Stimulated activated naive CD8-positive, alpha-beta T cell treated with anti-CD3 and anti-CD28 coated beads, Interleukin-15, amount 100 ng/mL, for 72 hours (primary cell): Measurements from ENCODE around the gene MAN1C1.

ENCODE experiments used
- ATAC-seq: fragments of 150-1000 bp; cut with Tn5 transposase; 2 replicates; pipeline ENCODE4 v1.10.0; 2021; ENCODE audit warnings: mild to moderate bottlenecking, moderate library complexity
- DNase-seq, 2 donors: peaks; one replicate each; pipeline ENCODE4 v3.0.0; 2021 to 2022
- H3K27ac Mint-ChIP-seq, 2 donors: one replicate each; pipeline ENCODE4 v1.8.0; 2022; ENCODE audit warnings: mild to moderate bottlenecking in 2 of 2, mixed read lengths in 2 of 2, moderate library complexity in 2 of 2
- H3K27me3 Mint-ChIP-seq: one replicate; pipeline ENCODE4 v1.8.0; 2022; ENCODE audit warnings: mixed read lengths
- H3K4me1 Mint-ChIP-seq: one replicate; pipeline ENCODE4 v1.8.0; 2022; ENCODE audit warnings: mild to moderate bottlenecking, mixed read lengths
- H3K4me3 Mint-ChIP-seq, 2 donors: one replicate each; pipeline ENCODE4 v1.8.0; 2022; ENCODE audit warnings: mild to moderate bottlenecking in 2 of 2, mixed read lengths in 2 of 2, moderate library complexity in 1 of 2
- H3K9me3 Mint-ChIP-seq, 2 donors: one replicate each; pipeline ENCODE4 v1.8.0; 2022; ENCODE audit warnings: mixed read lengths in 2 of 2

Gene MAN1C1

GRCh38 chr1:25683177-25683576 is 66.6 kb downstream of the MAN1C1 start:
- DNase-seq (no peak), ATAC-seq (no peak)
- H3K9me3 Mint-ChIP-seq, result no peaks in the 10 kb centered on the region
- peaks cover 7% of the 10 kb centered on the region for H3K27me3 Mint-ChIP-seq
- no peak overlapping the region for H3K4me3 Mint-ChIP-seq
- peaks cover 82% of the 10 kb centered on the region for H3K4me1 Mint-ChIP-seq
- no peak overlapping the region for H3K27ac Mint-ChIP-seq

DNA sequence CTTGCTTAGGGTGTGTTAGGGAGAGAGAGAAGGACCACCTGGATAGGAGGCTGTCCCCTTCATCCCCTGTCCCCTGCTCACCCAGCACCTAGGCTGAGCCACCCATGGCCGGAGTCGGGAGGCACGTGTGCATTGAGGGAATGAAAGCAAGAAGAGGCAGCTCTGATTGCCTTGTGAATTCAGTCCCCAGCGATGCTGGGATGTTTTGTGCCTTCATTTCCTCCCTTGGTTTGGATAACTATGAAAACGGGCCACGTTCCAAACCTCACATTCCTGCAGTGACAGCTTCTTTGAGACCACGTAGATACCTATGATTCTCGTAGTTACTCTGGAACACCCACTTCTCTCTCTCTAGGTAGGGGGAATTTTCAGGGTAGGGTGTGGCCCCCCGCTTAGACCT is 67.1 kb downstream of the MAN1C1 start:
- Mint-ChIP-seq H3K4me3 (no peak overlapping the region), H3K9me3 (no peaks in the 10 kb centered on the region), H3K27me3 (peaks cover 4% of the 10 kb centered on the region), H3K4me1 (peaks cover 79% of the 10 kb centered on the region), H3K27ac (peak overlapping the region in 1 of 2 donors; percentile 71)
- no peak for DNase-seq
- no peak for ATAC-seq

GRCh38 chr1:25684216-25684965 is 67.8 kb downstream of the MAN1C1 start:
- peak overlapping the region in 1 of 2 donors; percentile 71 for H3K27ac Mint-ChIP-seq
- peaks cover 80% of the 10 kb centered on the region for H3K4me1 Mint-ChIP-seq
- H3K27me3 Mint-ChIP-seq, result no peaks in the 10 kb centered on the region
- H3K9me3 Mint-ChIP-seq, result no peaks in the 10 kb centered on the region
- DNase-seq (no peak), ATAC-seq (no peak)
- H3K4me3 Mint-ChIP-seq, result no peak overlapping the region

GRCh38 chr1:25685211-25685750 is 68.7 kb downstream of the MAN1C1 start:
- ATAC-seq (no peak), DNase-seq (no peak)
- no peaks in the 10 kb centered on the region for H3K9me3 Mint-ChIP-seq
- H3K27ac Mint-ChIP-seq, result peak overlapping the region; percentile 24 to 41
- H3K27me3 Mint-ChIP-seq, result no peaks in the 10 kb centered on the region
- H3K4me3 Mint-ChIP-seq, result no peak overlapping the region
- peaks cover 87% of the 10 kb centered on the region for H3K4me1 Mint-ChIP-seq

DNA sequence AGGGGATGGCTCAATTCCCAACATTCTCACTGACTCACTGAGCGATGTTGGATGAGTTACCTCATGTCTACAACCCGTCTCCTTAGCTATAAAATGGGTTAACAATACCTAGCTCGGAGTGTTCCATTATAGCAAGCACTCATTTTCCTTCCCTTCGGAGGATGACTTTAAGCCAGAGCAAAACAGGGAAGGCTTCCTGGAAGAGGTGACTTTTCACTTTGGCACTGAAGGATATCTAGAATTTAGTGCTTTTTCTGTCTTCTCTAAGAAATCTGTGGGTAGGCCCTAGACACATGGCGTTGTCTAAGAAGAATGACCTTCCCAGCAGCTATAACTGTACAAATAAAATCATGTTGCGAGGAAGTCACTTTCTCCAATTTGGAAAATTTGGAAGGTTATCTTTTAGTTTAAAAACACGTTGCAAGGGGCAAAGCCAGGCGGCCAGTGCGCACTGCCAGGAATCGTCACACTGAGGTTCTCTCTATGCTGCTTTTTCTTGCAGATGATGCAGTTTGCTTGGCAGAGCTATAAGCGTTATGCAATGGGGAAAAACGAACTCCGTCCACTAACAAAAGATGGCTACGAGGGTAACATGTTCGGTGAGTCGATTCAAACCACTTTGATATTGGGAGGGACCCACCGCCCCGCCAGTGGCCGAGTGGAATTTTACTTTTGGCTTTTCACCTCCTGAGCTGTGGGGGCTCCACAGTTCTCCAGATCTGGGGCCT is 69.5 kb downstream of the MAN1C1 start:
- ATAC-seq, result no peak
- peaks cover 86% of the 10 kb centered on the region for H3K4me1 Mint-ChIP-seq
- DNase-seq, result no peak
- H3K9me3 Mint-ChIP-seq, result no peaks in the 10 kb centered on the region
- no peak overlapping the region for H3K4me3 Mint-ChIP-seq
- no peaks in the 10 kb centered on the region for H3K27me3 Mint-ChIP-seq
- no peak overlapping the region for H3K27ac Mint-ChIP-seq

DNA sequence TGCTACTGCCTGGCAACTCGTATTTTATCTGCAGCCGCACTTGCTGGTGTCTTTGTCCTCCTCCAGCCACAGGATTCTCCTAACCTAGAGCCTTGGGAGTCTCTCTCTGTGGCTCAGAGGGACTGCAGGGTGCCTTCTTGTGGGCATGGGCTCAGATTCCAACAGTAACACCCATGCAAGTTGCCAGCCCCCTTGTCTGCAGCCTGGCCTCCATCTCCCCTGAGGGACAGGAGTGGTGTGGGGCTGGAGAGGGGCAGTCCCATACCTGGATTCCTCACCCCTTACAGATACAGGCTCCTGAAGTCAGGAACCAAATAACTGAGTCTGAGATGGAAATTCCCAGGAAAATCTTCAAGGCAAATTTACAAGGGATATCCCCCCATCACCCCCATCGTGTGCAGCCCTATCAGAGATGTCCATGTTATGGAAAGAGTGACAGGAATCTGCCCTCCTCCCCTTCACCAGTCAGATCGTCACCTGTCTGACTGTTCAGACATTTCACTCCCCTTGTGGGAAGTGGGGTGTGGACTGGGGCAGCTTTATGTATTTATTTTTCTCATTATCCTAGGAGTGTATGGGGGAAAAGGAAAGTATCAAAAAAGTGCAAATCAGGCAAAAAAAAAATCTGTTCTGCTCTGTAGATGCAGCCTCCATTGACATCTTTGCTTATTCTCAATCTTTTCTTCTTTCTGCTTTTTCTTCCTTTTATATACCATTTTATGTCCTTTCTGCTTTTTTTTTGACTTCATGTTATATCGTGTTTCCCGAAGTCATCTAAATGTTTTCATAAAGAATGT is 70.8 kb downstream of the MAN1C1 start:
- no peak overlapping the region for H3K27ac Mint-ChIP-seq
- DNase-seq (no peak), ATAC-seq (no peak)
- no peaks in the 10 kb centered on the region for H3K27me3 Mint-ChIP-seq
- H3K4me1 Mint-ChIP-seq, result peaks cover 76% of the 10 kb centered on the region
- H3K4me3 Mint-ChIP-seq, result no peak overlapping the region
- H3K9me3 Mint-ChIP-seq, result no peaks in the 10 kb centered on the region

- Mint-ChIP-seq H3K9me3 (no peaks in the 10 kb centered on the region), H3K4me1 (peaks cover 68% of the 10 kb centered on the region), H3K27me3 (no peaks in the 10 kb centered on the region), H3K27ac (peak overlapping the region in 1 of 2 donors; percentile 30), H3K4me3 (no peak overlapping the region)
- DNase-seq (no peak), ATAC-seq (no peak)
Measured at GRCh38 chr1:25688390-25689119, 72.0 kb downstream of the MAN1C1 start.

DNA sequence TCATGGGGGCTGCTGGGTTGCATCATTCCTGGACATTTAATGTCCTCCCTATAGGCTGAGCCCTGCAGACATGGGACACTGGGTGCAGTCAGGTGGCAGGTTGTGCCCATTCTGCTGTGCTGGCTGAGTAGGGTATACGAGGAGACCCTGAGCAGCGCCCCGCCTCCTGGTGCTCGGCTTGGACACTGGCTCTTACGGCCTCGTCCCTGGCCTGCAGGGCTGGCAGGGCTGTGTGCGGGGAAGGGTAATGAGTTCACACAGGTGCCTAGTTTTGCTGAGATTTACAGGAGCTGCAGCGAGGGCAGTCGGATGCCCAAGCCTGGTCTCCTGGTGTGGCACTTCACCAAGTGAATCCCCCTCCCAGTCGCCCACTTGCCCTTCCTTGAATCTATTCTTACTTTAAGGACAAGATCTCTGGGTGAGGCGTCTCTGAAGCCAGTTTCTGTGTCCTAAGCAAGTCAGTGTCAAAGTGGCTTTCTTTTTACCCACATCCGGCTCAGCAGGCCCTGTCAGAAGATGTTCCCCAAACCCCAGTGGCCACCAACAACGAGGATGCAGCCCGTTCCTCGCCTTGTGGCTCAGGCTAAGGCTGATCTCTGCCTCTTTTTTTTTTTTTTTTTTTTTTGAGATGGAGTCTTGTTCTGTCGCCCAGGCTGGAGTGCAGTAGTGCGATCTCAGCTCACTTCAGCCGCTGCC is 73.2 kb downstream of the MAN1C1 start:
- peak; percentile 72 for ATAC-seq

DNA sequence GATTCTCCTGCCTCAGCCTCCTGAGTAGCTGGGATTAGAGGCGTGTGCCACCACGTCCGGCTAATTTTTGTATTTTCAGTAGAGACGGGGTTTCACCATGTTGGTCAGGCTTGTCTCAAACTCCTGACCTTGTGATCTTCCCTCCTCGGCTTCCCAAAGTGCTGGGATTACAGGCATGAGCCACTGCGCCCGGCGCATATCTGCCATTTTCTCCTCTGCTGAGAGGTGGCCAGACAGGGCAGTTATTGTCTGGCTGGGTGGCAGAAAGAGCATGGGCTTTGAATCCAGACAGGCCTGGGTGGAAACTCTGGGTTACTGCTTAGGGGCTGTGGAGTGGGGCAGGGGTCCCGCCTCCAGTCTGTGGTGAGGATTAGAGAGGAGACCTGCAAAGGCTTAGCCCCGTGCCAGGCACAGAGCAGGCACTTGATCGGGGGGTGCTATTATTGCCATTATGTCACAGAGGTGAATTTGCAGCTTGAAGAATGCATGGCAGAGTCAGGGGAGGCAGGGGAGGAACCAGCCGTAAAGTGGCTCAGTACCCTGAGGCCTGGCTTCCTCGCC is 73.9 kb downstream of the MAN1C1 start:
- DNase-seq (no peak), ATAC-seq (no peak)
- Mint-ChIP-seq H3K4me3 (no peak overlapping the region), H3K9me3 (no peaks in the 10 kb centered on the region), H3K27ac (peak overlapping the region in 1 of 2 donors; percentile 53), H3K4me1 (peaks cover 62% of the 10 kb centered on the region), H3K27me3 (no peaks in the 10 kb centered on the region)

More for the DNA sequence above, 73.2 kb downstream of the MAN1C1 start:
- Mint-ChIP-seq H3K9me3 (no peaks in the 10 kb centered on the region), H3K27ac (peak overlapping the region in 1 of 2 donors; percentile 87), H3K4me3 (peak overlapping the region in 1 of 2 donors; percentile 26), H3K4me1 (peaks cover 62% of the 10 kb centered on the region), H3K27me3 (no peaks in the 10 kb centered on the region)
- peak in 1 of 2 donors; percentile 29 for DNase-seq

DNA sequence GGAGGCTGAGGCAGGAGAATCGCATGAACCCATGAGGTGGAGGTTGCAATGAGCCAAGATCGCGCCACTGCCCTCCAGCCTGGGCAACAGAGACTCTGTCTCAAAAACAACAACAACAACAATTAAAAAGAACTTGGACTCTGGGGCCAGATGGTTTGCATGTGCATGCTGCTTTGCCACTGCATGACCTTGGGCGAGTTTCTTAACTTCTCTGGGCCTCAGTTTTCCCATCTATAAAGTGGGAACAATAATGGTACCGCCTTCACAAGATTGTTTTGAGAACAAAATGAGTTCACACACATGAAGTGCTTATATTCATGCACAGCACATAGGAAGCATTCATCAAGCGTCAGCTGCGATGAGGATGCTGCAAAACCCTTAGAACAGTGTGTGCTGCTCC is 74.6 kb downstream of the MAN1C1 start:
- Mint-ChIP-seq H3K4me3 (no peak overlapping the region), H3K27ac (no peak overlapping the region), H3K9me3 (no peaks in the 10 kb centered on the region), H3K4me1 (peaks cover 67% of the 10 kb centered on the region), H3K27me3 (no peaks in the 10 kb centered on the region)
- ATAC-seq (no peak), DNase-seq (no peak)

GRCh38 chr1:25692560-25692959 is 76.0 kb downstream of the MAN1C1 start:
- Mint-ChIP-seq H3K27ac (no peak overlapping the region), H3K27me3 (no peaks in the 10 kb centered on the region)
- peak in 1 of 2 donors; percentile 37 for DNase-seq

DNA sequence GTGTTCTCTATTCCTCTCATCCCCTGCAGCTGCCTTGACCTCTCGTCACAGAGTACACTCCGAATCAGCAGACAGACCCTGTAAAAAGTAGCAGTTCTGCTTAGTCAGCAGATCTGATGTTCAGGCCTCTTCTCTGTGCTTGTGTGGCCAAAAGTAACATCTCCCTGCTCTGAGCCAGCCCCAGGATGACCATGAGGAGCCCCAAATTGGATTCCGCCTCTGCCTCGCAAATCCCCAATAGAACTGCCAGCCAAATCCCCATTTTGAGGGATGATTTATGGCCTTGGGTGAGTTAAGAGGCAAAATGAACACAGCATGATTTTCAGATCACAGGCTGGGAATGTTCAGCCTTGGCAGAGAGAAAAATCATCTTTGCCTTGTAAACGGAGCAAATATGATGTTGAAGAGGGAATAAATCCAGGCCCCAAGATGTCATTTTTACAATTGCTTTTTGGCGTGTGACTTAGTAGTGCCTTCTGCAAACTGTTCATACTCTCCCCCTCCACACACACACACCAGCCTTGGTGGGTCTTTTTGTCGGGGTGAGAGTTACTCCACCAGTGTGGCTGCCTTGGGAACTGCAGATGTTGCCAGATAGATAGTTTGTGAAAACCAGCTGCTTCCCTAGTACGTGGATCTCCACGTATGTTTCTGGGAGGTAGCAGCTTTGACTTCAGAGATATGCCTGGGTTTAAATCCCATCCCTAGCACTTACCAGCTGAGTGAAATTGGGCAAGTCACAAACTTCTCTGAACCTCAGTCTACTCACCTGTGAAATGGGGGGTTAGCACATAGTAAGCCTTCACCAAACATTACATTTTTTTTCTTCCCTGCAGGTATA is 77.8 kb downstream of the MAN1C1 start:
- DNase-seq, result no peak

More at GRCh38 chr1:25692560-25692959, 76.0 kb downstream of the MAN1C1 start:
- ATAC-seq, result peak; percentile 68
- Mint-ChIP-seq H3K4me3 (no peak overlapping the region), H3K9me3 (no peaks in the 10 kb centered on the region), H3K4me1 (peaks cover 70% of the 10 kb centered on the region)

DNA sequence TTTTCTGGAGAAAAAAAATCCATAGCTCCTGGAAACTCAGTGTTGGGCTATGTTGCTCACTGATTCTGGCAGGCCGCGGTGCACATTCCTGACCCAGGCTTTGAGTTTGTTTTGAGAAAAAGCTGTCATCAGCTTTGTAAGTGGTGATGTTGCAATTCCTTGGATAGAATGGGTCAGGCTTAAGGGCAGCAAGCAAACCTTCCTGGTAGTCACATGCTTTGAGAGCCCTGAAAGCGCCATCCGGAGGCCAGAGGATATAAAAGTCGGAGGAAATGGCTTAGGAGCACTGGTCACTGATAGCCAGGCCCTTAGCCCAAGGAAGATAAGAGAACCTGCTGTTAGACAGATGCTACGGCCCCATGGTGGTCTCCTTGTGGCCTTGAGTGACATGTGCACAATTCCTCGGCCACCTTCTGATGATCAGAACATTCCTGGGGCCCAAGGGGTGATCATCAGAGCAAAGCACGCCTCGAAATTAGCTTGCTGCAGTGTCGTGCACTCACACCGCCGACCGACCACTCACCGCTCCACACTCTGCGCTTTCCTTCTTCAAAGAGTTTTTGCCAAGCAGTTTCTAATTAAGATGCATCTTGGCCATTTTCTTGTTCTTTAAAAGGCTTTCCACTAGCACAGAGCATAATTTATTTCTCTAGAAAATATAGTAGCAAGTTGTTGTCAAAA is 78.6 kb downstream of the MAN1C1 start:
- no peak for DNase-seq
- Mint-ChIP-seq H3K27ac (no peak overlapping the region), H3K9me3 (no peaks in the 10 kb centered on the region), H3K4me3 (peak overlapping the region in 1 of 2 donors; percentile 29), H3K27me3 (no peaks in the 10 kb centered on the region), H3K4me1 (peaks cover 68% of the 10 kb centered on the region)
- no peak for ATAC-seq

More for the DNA sequence above, 77.8 kb downstream of the MAN1C1 start:
- Mint-ChIP-seq H3K27ac (no peak overlapping the region), H3K4me1 (peaks cover 72% of the 10 kb centered on the region), H3K27me3 (no peaks in the 10 kb centered on the region), H3K4me3 (no peak overlapping the region), H3K9me3 (no peaks in the 10 kb centered on the region)
- ATAC-seq, result no peak
